HG02571 (cell line): ENCODE data around the gene ODAD3.
"Not testable (repeated sequence)": the region's sequence is repeated elsewhere in the genome, so short reads cannot be mapped to it uniquely, and the experiment has no call there.

Experiments used
- ATAC-seq: cut with Tn5 transposase; IDR thresholded peaks from one replicate; pipeline ENCODE4 v1.9.1; 2021; ENCODE audit warnings: mild to moderate bottlenecking, moderate library complexity; ENCODE audit not compliant: unreplicated experiment

The ODAD3 gene

DNA sequence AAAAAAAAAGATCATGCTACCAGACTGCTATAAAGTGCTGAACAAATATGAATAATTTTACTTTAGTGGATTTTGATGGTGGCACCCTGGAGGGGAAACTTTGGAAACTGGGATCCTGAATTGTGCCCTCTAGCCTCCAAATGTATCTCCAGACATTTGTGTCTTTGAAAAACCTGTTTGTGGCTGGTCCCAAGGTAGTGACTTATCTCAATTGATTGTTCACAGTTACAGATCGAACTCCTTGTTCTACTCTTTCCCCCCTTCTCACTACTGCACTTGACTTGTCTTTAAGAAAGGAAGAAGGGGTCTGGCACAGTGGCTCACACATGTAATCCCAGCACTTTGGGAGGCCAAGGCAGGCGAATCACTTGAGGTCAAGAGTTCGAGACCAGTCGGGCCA lies 26.3 kb downstream of the ODAD3 start:
- no peak for ATAC-seq

DNA sequence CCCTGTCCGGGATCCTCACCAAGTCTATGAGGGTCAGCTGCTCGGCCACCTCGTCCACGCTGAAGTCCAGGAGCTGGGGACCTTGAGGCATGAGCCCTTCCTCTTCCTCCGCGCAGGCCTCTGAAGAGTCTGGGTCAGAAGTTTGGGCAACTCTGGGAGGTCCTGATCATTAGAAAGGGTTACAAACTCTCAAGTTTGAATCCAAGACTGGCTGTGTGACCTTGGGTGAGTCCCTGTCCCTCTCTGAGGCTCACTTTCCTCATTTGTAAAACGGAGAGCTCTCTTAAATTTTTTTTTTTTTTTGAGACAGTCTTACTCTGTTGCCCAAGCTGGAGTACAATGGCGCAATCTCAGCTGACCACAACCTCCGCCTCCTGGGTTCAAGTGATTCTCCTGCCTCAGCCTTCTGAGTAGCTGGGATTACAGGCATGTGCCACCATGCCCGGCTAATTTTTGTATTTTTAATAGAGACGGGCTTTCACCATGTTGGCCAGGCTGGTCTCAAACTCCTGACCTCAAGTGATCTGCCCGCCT lies 28.2 kb downstream of the ODAD3 start:
- not testable (repeated sequence) for ATAC-seq

DNA sequence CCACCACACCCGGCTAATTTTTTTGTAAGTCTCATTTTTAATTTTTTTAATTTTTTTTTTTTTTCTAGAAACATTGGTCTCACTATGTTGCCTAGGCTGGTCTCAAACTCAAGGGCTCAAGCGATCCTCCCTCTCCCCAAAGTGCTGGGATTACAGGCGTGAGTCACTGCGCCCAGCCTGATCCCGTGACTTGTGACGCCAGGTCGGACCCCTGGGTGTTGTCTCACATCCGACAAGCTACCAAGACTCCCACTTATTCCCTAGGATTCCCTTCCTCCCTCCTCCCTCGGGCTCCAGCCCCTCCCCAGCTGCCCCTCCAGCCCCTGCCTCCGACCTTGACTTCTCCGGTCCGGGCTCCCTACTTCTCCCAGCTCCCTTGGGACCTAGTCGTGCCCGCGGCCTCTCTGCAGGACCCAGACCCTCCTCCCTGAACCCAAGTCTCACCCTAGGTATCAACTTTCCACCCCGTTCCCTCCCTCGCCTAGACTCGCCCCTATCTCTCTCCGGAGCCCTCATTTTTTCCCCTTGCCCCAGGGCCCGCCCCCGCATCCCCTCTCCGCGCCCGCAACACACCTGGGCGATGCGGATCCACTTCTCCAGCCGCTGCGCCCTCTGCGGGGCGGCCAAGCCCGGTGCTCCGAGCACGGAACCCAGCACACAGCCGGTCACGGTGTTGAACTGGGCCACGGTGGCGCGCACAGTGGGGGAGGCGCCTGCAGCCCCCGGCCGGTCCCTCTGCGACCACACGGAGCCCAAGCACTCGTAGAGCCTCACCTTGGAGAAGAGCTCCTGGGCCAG lies 28.9 kb downstream of the ODAD3 start:
- no peak for ATAC-seq

DNA sequence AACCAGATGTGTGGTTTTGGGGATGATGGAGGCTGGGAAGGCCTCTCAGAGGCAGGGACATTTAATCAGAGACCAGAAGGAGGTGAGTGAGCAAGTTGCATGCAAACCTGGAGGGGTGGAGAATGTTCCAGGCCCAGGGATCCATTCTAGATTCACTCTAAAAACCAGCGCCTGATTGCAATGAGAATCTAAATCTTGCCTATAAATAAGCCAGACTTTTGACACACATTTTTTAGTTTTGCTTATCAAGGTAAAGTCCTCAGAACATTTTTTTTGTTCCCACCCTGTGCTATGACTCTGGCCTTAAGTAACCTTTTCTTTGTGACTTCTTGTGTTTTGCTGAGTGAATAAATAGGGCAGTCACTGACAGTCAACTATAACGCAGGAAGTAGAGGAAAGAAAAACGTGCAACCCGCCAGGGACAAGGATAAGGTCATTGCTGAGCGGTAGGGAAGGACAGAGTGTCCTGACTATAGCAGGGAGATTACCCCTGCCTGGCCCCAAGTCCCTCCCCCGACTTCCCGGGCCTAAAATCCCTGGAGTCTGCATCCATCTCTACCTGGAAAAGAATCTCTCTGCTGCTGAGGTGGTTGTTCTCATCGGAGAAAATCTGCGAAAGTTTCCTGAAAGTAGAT lies 30.2 kb downstream of the ODAD3 start:
- ATAC-seq, result no peak

DNA sequence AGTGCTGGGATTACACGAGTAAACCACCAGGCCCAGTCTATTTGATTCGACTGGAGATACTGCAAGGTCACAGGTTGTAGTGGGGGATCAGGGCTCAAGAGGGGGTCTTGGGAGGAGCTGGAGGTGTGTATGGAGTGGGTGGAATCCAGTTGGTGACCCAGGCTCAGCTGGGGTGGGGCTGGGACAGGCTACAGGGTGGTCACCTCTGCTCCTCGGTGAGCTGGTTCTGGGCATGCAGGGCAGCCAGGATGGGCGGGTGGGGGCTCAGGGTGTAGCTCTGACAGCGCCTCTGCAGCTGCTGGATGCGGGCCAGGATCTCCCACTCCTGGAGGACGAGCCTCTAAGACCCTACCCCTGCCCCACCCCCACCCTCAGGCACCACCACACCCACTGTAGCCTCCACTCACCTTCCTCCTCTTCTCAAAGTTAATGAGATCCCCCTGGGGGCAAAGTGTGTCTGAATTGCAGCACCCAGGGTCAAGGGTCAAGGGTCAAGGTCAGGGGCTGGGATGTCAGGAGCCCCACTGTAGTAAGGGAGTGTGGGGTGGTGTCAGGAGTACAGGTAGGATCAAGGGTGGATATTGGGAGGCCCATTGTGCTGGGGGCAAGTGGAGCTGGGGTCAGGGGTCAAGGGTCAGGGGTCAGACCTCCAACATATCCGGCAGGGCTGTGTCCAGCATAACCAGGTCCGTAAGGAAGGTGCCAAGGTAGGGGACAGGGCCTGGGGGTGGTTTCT lies 32.9 kb downstream of the ODAD3 start:
- no peak for ATAC-seq

DNA sequence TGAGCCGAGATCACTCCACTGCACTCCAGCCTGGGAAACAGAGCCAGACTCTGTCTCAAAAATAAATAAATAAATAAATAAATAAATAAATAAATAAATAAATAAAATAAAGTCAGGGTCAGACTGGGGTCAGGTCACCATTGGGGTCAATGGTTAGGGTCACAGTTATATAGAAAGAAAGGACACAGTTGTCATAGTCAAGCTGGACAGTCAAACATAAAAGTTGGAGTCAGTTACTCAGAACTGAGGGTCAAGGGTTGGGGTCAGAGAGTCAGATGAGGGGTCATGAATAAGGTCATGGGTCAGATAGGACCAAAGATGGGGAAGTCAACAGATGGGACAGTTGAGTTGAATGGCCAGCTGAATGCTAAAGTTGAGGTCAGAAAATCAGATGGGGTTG lies 34.1 kb downstream of the ODAD3 start:
- ATAC-seq, result no peak

DNA sequence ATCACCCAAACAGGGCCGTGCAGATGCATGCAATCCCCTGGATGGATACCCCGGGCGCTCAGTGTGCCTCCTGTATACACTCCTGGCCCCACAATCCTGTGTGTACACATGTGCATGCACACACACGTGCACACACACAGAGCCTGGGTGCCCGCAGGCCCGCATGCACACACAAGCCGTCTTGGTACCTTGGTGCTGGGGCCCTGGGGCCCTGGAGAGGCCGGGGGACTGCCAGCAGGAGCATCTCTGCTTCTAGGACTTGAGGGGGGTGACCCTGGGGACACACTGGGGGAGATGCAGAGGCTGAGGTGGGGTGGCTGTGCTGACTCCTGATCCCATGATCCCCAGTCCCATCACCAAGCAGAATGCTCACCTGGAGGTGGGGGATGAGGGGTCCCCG lies 35.3 kb downstream of the ODAD3 start:
- ATAC-seq, result no peak

DNA sequence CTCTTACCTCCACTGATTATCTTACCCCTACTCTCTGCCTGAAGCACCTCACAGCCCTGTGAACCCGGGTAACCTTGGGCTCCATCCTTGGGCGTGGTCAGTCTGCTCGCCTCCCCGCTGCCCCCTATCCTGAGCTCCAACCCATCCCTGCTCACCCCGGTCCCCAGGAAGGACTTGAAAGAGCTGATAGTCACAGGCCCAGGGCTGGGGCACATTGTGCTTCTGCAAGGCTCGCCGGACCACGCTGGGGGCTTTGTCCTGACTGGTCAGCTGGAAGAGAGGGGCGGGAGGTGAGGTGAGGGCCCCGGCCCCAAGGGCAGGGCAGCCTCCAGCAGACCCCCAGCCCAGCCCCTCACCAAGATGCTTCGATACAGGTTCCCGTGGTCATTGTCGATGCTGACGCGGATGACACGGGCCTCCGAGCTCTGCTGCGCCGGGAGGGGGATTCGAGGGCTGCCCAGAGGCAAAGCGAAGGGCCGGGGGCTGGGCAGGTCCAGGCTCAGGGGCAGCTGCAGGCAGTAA lies 37.8 kb downstream of the ODAD3 start:
- ATAC-seq, result no peak

DNA sequence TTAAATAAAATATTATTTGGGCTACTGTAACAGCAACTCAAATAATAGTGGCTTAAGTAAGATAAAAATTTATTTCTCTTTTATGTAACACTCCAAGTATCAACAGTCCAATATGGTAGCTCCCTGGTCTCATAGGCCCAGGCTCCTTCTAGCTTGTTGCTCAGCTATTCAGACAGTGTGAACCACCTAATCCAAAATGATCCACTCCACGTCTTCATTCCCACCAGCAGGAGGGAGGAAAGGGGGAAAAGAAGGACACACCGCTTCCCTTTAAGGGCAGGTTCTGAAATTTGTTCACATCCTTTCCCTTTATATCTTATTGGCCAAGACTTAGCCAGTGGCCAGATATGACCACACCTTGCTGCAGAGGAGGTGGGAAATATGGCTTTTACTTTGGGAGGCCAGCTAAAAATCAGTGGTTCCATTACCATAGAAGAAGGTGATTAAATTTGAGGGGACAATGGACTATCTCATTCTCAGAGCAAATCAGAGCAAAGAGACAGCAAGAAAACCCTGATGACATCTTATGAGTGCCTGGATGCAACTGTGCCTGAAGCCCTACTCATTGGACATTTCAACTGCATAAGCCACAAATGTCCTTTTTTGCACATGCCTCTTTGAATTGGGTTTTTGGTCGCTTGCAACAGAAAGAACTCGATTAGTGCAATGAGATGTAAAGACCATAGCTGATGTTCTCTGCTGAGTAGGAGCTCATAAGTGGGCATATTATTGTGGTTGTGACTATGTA lies 43.8 kb downstream of the ODAD3 start:
- no peak for ATAC-seq

DNA sequence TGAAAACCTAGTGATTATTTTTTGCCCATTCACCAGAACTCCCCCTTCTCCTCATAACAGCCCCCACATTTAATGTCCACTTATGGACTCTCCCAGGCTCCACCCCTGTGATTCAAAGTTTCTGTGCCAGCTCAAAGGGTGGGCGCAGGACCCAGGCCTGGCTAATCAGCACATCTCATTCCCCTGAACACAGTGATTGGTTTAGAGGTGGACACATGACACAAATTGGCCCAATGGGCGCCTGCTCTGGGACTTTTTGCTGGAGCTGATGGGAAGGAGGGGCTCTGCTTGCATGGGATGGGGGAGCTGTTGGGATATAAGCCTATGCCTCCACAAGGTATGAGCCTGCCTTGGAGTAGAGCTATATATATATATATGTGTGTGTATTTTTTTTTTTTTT lies 44.6 kb downstream of the ODAD3 start:
- no peak for ATAC-seq

DNA sequence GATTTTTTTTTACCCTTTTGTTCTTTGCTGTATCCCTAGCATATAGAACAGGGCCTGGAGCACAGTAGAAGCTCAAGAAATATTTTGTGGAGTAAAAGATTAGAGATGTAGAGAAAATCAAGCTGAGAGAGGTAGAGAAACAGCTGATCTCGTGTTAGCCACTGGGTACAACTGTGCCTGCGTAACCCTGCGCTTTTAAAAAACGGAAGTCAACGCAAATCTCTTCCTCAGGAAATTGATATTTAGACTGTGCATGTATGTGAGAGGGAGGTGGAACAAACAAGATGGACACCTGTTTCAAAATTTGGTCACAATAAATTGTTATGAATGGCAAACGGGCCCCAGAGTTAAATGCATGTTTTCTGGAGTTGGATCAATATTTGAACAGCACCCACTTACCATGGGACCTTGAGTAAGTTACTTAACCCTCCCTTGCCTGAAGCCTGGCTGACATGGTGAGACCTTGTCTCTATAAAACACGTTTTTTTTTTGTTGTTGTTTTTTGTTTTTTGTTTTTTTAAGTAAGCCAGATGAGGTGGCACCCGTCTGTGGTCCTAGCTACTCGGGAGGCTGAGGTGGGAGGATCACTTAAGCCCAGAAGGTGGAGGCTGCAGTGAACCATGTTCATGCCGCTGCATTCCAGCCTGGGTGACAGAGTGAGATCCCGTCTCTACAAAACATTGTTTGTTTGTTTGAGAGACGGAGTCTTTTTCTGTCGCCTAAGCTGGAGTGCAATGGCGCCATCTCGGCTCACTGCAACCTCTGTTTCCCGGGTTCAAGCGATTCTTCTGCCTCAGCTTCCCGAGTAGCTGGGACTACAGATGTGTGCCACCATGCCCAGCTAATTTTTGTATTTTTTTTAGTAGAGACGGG lies 47.5 kb downstream of the ODAD3 start:
- ATAC-seq, result no peak

DNA sequence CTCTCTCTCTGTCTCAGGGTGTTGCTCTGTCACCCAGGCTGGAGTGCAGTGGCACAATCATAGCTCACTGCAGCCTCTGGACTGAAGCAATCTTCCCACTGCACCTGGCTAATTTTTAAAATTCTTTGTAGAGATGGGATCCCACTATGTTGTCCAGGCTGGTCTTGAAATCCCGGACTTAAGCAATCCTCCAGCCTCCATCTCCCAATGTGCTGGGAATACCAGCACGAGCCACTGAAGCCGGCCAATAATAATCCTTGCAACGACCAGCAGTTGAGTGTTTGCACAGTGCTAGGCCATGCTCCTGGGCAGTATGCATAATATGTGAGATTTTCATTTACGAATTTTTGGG lies 50.2 kb downstream of the ODAD3 start:
- no peak for ATAC-seq

DNA sequence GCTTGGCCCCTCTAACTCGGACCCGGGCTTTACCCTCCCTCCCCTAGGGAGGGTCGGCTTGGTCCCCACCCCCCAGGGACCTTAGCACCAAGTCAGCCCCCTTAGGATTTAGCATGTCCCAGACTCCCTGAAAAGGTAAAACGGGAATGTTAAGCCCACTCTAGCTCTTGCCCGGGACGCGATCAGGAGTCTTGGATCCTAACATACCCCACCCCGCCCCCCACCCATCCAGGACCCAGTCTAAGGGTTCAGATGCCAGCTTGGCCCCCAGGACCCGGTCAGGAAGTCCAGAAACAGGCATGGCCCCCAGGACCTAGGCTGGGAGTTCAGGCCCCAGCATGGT lies 51.2 kb downstream of the ODAD3 start:
- ATAC-seq, result no peak

DNA sequence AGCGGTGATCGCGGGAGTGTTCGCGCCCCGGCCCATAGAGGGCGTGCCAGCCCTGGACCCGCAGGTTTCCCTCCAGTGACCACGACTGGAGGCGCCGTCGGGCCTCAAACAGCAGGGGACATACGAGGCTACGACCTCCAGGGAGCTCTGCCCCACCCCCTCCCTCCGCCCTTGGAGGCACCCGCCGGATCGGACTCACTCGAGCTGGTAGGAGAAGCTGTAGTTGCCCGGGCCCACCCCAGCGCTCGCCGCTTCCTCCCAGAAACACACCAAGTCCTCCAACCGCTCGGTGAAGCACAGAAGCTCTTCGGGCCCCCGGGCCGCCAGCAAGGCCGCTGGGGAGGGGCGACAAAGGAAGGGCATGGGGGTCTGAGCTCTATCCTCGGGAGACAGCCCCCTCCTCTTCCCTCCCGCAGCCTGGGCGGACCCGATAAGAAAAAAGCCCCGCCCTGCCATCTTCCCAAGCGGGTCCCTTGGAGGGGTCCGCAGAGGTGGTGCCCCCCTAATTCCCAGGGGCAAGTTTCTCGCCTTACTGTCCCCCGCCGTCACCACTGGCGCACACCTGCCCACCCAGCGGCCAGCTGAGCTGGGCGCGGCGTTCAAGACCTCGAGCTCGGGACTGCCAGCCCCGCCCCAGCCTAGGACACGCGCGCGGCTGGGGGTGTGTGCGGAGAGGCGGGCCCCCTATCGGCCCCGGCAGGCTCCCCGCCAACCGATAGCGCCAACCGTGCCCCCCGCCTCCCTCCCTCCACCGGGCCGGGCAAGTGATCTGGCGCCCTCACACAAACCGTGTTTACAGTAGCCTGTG lies 51.8 kb downstream of the ODAD3 start:
- ATAC-seq, result no peak

DNA sequence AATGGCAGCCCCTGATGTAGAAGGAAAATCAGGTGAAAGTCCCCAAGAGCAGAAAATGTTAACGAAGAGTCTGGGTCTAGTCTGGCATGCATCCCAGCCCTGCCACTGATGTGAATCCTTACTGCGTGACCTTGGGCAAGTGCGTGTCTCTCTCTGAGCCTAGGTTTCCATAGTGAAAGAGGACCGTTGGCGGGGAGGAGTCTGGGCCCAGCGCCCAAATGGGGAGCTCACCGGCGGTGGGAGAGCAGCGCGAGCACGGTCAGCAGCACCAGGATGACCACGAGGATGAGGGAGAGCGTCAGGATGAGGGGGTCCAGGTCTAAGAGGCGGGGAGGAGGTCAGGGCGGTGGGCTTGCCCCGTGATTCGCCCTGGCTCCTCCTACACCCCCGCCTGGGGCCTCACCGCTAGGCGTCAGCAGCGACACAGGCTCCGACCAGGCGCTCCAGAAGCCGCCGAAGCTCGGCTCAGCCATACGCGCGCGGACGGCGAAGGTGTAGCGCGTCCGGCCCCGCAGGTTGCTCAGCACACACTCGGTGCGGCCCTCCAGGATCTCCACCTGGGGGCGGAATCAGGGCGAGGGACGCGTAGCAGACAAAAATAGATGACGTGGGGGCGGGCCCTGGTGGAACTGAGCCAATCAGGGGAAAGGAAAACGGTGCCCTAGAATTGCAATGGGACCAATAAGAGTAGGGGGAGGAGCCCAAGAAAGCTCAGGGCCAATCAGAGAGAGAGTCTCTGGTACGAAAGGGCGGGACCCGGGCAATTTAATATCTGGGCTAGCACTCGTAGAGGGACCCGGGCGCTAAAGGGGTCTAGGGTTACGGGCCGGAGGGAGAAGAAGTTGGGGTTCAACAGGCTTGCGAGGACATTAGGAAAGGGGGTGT lies 54.0 kb downstream of the ODAD3 start:
- peak; percentile 72 for ATAC-seq

DNA sequence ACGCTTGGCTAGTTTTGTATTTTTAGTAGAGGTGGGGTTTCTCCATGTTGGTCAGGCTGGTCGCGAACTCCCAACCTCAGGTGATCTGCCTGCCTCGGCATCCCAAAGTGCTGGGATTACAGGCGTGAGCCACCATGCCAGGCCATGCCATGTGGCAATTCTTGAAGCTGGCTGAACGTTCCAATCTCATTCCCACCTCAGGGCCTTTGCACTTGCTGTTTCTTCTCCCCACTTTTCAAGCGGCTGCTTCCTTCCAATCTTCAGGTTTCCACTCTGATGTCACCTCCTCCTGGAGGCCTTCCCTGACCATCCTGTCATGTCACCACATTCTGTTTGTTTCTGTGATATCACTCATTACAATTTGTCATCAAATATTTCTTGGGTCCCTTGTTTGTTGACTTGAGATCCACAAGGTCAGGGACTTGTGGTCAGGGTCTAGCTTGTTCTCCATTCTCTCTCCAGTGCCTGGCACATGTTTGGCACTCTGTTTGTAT lies 55.0 kb downstream of the ODAD3 start:
- no peak for ATAC-seq

DNA sequence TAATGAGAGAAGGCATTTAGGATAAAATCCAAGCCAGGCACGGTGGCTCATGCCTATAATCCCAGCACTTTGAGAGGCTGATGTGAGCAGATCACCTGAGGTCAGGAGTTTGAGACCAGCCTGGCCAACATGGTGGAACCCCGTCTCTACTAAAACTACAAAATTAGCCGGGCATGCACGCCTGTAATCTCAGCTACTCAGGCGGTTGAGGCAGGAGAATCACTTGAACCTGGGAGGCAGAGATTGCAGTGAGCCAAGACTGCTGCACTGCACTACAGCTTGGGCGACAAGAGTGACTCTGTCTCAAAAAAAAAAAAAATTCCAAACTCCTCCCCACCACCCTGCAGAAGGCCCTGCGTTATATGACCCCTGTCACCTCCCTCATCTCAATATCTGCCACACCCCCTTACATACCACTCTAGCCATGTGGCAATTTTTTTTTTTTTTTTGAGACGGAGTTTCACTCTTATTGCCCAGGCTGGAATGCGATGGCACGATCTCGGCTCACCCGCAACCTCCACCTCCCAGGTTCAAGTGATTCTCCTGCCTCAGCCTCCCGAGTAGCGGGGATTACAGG lies 55.6 kb downstream of the ODAD3 start:
- ATAC-seq, result not testable (repeated sequence)
